Fibroblast of mammary gland (primary cell): ENCODE measurements around the gene PMVK.

Experiments used
- DNase-seq: peaks from one replicate; pipeline ENCODE4 v3.0.0-alpha.2; 2010; ENCODE audit warnings: low read depth
- H3K4me3 ChIP-seq: 2 replicates; pipeline ENCODE4 v1.5.1; 2011; ENCODE audit warnings: low read depth, mild to moderate bottlenecking, low read length, moderate library complexity; ENCODE audit not compliant: control insufficient read depth
- TF ChIP-seq, protein P1 (sequence below): conservative IDR thresholded peaks from 2 replicates; pipeline ENCODE4 v1.5.1; 2011; ENCODE audit warnings: low read depth, low read length, inconsistent platforms; ENCODE audit not compliant: control insufficient read depth, insufficient read depth

PMVK gene

DNA sequence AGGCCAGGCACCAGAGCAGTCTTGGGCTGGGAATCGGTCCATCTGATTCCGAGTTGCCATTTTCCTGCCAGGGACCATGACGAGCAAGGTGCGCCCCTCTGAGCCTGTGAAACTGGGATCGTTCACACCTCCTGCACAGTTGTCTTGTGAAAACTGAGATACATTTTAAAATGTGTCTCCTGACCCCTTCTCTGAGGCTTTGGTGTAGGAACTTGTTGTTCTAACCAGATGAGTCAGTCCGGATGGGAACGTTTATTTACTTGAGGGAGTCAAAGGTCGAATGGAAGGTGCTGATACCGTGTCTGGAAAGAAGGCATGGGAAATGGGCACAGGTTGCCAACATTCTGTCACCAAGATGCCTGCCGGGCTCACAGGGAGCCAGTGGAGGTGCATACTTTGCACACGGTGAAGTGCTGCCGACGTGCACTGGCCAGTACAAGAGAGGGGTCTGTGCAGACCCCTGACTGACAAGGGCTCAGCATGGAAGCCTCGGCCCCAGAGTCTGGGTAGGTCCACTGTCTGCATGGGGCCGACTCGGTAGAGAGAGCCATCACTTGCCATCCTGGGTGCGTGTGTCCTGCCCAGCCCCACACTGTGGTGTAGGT lies 59.0 kb downstream of the PMVK start:
- TF ChIP-seq, protein P1, sequence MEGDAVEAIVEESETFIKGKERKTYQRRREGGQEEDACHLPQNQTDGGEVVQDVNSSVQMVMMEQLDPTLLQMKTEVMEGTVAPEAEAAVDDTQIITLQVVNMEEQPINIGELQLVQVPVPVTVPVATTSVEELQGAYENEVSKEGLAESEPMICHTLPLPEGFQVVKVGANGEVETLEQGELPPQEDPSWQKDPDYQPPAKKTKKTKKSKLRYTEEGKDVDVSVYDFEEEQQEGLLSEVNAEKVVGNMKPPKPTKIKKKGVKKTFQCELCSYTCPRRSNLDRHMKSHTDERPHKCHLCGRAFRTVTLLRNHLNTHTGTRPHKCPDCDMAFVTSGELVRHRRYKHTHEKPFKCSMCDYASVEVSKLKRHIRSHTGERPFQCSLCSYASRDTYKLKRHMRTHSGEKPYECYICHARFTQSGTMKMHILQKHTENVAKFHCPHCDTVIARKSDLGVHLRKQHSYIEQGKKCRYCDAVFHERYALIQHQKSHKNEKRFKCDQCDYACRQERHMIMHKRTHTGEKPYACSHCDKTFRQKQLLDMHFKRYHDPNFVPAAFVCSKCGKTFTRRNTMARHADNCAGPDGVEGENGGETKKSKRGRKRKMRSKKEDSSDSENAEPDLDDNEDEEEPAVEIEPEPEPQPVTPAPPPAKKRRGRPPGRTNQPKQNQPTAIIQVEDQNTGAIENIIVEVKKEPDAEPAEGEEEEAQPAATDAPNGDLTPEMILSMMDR, result no peak
- DNase-seq, result peak; percentile 22
- no peak overlapping the region for H3K4me3 ChIP-seq

DNA sequence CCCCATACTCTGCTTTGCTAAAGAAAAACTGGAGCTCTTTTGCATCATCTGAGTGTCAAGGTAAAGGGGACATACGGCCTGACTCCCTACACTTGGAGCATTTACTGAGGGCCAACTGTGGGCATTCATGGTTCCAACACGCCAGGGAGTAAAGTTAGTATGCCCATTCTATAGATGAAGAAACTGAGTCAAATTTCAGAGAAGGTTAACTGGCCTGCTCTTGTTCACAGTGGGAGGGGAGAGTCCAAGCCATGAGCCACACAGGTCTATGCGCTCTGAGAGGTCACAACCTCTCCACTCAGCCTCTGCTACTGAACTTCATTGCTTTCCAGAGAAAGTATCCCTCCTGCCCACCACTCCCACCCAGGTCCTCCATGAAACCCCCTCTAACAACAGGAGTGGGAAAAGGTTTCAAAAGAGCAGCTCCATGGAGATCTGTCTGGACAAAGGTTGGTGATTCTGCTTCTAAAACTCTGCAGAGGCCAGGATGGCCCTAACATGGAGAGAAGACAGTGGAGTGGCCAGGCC lies 59.6 kb downstream of the PMVK start:
- H3K4me3 ChIP-seq, result no peak overlapping the region
- TF ChIP-seq, protein P1, result no peak
- DNase-seq, result no peak
